Prostate gland (tissue), 2 donors: Measurements from ENCODE around the gene FBXO48.

ENCODE experiments used
- POLR2A ChIP-seq: fragments of 450-650 bp; IDR thresholded peaks from one replicate; pipeline ENCODE4 v1.6.1; 2016; ENCODE audit warnings: antibody characterized with exemption, mild to moderate bottlenecking
- TF ChIP-seq, protein P1 (sequence below), 4 experiments: fragments of 200-600 bp in 2 of 4; fragments of 450-650 bp in 2 of 4; sonication (generic) in 2 of 4; IDR thresholded peaks; 1 replicate in 3 of 4; 2 replicates in 1 of 4; pipeline ENCODE4 v1.5.1; 2016 to 2019; ENCODE audit warnings: antibody characterized with exemption in 4 of 4, mild to moderate bottlenecking in 2 of 4, moderate library complexity in 2 of 4

DNA sequence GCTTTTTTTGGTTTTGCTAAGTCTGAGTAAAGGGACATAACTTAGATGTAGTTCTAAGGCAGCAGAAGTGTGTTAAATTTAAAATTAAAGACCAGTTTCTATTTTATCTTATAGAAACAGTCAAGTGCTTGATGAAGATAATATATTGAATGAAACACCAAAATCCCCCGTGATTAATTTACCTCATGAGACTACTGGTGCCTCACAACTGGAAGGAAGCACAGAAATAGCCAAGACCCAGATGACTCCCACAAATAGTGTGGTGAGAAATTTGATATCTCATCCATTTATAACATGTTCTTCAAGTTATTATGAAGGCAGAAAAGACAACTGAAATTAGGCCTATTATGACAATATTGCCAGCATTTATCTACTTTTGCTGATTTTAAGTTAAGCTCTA, 45.9 kb upstream of the FBXO48 start:
- TF ChIP-seq, protein P1, sequence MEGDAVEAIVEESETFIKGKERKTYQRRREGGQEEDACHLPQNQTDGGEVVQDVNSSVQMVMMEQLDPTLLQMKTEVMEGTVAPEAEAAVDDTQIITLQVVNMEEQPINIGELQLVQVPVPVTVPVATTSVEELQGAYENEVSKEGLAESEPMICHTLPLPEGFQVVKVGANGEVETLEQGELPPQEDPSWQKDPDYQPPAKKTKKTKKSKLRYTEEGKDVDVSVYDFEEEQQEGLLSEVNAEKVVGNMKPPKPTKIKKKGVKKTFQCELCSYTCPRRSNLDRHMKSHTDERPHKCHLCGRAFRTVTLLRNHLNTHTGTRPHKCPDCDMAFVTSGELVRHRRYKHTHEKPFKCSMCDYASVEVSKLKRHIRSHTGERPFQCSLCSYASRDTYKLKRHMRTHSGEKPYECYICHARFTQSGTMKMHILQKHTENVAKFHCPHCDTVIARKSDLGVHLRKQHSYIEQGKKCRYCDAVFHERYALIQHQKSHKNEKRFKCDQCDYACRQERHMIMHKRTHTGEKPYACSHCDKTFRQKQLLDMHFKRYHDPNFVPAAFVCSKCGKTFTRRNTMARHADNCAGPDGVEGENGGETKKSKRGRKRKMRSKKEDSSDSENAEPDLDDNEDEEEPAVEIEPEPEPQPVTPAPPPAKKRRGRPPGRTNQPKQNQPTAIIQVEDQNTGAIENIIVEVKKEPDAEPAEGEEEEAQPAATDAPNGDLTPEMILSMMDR (IDR thresholded peaks at IDR 0.05) = no peak
- no peak for TF ChIP-seq POLR2A
